ENCODE results near the gene AGAP9. TPM values are rescaled to one million over a fixed set of nuclear protein-coding genes. Genes with fewer than 3 reads are reported as not detected.
A peak's percentile ranks its signal among the peaks of the same experiment; 100 is the strongest.
"Not testable (repeated sequence)": the region's sequence is repeated elsewhere in the genome, so short reads cannot be mapped to it uniquely, and the experiment has no call there.

The AGAP9 gene
- total RNA-seq, 1 donor from 2014 or later: 23.7 TPM

DNA sequence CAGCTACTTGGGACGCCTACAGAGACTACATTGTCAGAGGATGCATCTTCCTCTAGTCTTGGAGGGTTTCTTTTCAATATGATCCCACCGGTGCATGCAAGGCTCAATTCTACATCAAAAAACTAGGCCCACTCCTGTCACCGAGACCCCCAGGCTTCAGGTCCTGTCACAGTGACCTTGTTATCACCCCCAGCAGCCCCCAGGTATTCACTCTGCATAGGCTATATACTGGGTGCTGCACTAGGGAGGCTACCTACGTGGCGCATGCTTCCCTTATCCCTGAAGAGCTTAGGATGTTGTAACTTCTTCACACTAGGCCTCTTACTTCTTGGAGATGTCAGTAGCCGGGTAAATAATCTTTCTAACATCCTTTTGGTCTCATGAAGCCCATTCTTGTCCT, 31.1 kb upstream of the AGAP9 start:
- H3K4me1 Mint-ChIP-seq (ENCODE audit: low read depth, unreplicated experiment): not testable (repeated sequence)

DNA sequence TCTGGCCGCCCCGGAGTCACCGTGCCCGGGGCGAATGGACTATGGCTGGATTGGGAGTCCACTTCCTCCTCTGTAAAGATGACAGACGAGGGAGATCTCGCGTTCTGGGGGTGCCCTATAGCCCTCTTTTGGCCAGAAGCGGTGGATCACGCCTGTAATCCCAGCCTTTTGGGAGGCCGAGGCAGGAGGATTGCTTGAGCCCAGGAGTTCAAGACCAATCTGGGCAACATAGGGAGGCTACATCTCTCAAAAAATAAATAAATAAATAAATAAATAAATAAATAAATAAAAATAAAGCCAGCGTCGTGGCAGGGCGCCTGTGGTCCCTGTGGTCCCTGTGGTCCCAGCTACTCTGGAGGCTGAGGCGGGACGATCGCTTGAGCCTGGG, 30.4 kb upstream of the AGAP9 start:
- peak overlapping the region; percentile 80 for H3K27ac Mint-ChIP-seq (ENCODE audit: unreplicated experiment)
- H3K27me3 Mint-ChIP-seq (ENCODE audit: unreplicated experiment); H3K9me3 Mint-ChIP-seq (ENCODE audit: unreplicated experiment); H3K4me1 Mint-ChIP-seq (ENCODE audit: low read depth, unreplicated experiment); H3K36me3 Mint-ChIP-seq (ENCODE audit: unreplicated experiment): not testable (repeated sequence)
- H3K4me3 Mint-ChIP-seq (ENCODE audit: unreplicated experiment): peak overlapping the region; percentile 79
- DNase-seq: peak; percentile 20

More for the DNA sequence above, 31.1 kb upstream of the AGAP9 start:
- not testable (repeated sequence) for H3K27me3 Mint-ChIP-seq (ENCODE audit: unreplicated experiment); H3K9me3 Mint-ChIP-seq (ENCODE audit: unreplicated experiment); H3K4me3 Mint-ChIP-seq (ENCODE audit: unreplicated experiment); H3K36me3 Mint-ChIP-seq (ENCODE audit: unreplicated experiment); DNase-seq; H3K27ac Mint-ChIP-seq (ENCODE audit: unreplicated experiment)

DNA sequence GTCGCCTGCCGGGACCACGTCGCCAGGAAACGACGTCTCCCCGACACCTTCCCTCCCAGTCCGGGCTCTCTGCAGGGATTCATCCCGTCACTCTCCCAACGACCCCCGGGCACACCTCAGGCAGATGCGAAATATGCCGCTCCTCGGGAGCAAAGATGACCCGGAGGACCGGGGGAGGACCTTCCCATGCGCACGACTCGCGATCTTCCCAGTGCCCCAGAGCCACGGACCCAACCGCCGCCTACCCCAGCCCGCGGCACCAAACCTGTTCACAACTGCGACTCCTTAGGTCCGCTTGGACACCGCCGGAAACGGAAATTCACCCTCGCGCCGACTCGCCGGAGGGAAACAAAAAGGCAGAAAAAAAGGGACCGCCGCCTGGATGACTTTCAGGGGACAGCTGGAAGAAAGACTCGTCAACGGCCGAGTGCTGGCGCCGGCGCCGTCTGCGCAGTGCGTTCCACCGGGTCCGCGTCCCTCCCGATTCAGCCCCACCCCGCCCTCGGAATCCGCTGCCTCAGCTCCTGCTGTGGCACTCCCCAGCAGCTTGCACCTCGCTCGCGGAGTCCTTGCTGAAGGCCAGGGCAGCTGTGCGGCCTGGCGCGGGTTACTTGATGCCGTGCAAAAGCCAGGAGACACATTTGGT, 29.9 kb upstream of the AGAP9 start:
- H3K4me1 Mint-ChIP-seq (ENCODE audit: low read depth, unreplicated experiment); H3K9me3 Mint-ChIP-seq (ENCODE audit: unreplicated experiment); H3K27me3 Mint-ChIP-seq (ENCODE audit: unreplicated experiment); H3K36me3 Mint-ChIP-seq (ENCODE audit: unreplicated experiment): not testable (repeated sequence)
- H3K4me3 Mint-ChIP-seq (ENCODE audit: unreplicated experiment): peak overlapping the region; percentile 96
- DNase-seq: peak; percentile 92
- peak overlapping the region; percentile 98 for H3K27ac Mint-ChIP-seq (ENCODE audit: unreplicated experiment)

DNA sequence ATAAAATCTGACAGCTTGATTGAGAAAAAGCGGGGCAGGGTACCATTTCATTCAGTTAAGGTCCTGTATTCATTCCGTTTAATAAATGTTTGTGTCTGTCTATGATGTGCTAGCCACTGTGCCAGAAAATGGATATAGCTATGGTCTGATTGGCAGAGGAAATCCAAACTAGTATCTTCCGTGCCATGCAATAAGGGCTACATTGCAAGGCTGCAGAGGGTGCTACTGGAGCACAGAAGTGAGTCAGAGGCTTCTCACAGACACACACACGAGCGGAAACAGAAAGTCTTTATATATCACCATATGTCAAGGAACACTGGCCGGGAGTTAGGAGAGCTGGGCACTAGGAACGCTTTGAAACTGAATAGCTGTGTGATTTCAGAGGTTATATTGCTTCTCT, 29.3 kb upstream of the AGAP9 start:
- H3K4me3 Mint-ChIP-seq (ENCODE audit: unreplicated experiment): peak overlapping the region; percentile 96
- not testable (repeated sequence) for H3K27me3 Mint-ChIP-seq (ENCODE audit: unreplicated experiment); H3K9me3 Mint-ChIP-seq (ENCODE audit: unreplicated experiment)

DNA sequence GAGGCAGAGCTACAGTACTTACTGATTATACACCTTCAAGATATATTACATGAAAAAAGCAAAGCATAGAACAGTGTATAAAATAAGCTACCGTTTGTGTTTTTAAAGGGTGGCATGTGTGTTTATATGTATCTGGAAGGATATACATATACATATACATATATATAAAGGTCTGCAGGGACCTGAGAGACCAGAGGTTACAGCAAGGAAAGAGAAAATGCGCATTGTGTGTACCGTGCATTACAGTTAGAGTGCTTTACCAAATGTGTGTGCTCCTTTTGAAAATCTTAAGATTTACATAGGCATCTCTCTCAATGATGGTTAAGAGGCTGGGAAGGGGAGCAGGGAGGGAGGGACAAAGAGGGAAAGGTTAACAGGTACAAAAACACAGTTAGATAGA, 23.8 kb upstream of the AGAP9 start:
- H3K4me3 Mint-ChIP-seq (ENCODE audit: unreplicated experiment); DNase-seq; H3K27ac Mint-ChIP-seq (ENCODE audit: unreplicated experiment); H3K4me1 Mint-ChIP-seq (ENCODE audit: low read depth, unreplicated experiment); H3K36me3 Mint-ChIP-seq (ENCODE audit: unreplicated experiment); H3K27me3 Mint-ChIP-seq (ENCODE audit: unreplicated experiment); H3K9me3 Mint-ChIP-seq (ENCODE audit: unreplicated experiment): not testable (repeated sequence)

More for the DNA sequence above, 29.3 kb upstream of the AGAP9 start:
- H3K27ac Mint-ChIP-seq (ENCODE audit: unreplicated experiment): peak overlapping the region; percentile 98
- DNase-seq; H3K36me3 Mint-ChIP-seq (ENCODE audit: unreplicated experiment); H3K4me1 Mint-ChIP-seq (ENCODE audit: low read depth, unreplicated experiment): not testable (repeated sequence)

DNA sequence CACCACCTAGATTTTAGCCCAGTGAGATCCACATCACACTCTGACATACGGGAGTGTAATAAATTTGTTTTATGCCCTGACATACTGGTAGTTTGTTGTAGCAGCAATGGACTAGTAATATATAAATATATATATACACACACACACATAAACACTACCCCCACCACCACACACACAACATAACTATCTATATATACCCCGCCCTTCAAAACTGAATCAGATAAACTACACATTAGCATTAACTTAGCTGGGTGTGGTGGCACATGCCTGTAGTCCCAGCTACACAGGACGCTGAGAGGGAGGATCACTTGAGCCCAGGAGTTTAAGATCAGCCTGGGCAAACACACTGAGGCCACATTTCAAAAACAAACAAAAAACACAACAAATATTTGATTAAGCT, 13.0 kb upstream of the AGAP9 start:
- H3K4me1 Mint-ChIP-seq (ENCODE audit: low read depth, unreplicated experiment): not testable (repeated sequence)

DNA sequence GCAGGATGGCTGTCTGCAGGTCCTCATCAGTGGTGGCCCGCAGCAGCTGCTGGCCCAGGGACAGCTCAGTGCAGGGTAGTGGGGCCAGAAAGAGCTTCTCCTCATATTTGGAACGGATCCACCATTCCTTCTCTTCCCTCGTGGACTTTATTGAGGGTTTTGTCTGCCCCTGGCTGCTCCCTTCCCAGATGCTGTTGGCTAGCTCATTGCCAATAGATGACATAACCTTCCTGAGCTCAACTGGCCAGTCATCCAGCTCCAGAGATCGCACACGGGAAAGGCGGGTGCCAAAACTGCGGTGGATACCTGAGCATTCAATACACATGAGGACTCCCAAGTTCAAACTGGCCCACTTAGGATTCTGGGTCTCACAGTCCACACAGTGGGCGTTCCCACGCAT, 21.1 kb downstream of the AGAP9 start:
- DNase-seq; H3K27ac Mint-ChIP-seq (ENCODE audit: unreplicated experiment); H3K4me1 Mint-ChIP-seq (ENCODE audit: low read depth, unreplicated experiment); H3K9me3 Mint-ChIP-seq (ENCODE audit: unreplicated experiment); H3K4me3 Mint-ChIP-seq (ENCODE audit: unreplicated experiment); H3K27me3 Mint-ChIP-seq (ENCODE audit: unreplicated experiment); H3K36me3 Mint-ChIP-seq (ENCODE audit: unreplicated experiment): not testable (repeated sequence)

More for the DNA sequence above, 13.0 kb upstream of the AGAP9 start:
- DNase-seq; H3K27me3 Mint-ChIP-seq (ENCODE audit: unreplicated experiment); H3K9me3 Mint-ChIP-seq (ENCODE audit: unreplicated experiment); H3K4me3 Mint-ChIP-seq (ENCODE audit: unreplicated experiment); H3K27ac Mint-ChIP-seq (ENCODE audit: unreplicated experiment); H3K36me3 Mint-ChIP-seq (ENCODE audit: unreplicated experiment): not testable (repeated sequence)

DNA sequence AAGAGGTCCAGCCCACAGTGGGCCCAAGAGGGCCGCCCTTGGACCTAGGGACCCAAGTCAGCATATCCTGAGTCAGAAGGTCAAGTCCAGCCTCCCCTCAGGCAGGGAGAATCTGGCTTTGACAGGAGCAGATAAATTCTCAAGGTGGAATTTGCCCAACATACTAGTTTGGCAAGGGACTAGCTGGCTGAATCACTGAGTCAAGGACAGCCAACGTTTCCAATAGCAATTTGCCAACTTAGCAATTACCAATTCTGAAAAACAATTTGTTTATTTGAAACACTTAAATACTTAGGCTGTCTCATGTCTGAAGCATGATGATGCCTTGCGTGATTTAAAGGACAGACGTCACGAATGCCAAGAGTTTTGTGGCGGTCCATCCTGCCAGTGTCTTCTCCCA, 29.2 kb downstream of the AGAP9 start:
- H3K4me1 Mint-ChIP-seq (ENCODE audit: low read depth, unreplicated experiment); DNase-seq; H3K27me3 Mint-ChIP-seq (ENCODE audit: unreplicated experiment); H3K36me3 Mint-ChIP-seq (ENCODE audit: unreplicated experiment); H3K27ac Mint-ChIP-seq (ENCODE audit: unreplicated experiment); H3K4me3 Mint-ChIP-seq (ENCODE audit: unreplicated experiment); H3K9me3 Mint-ChIP-seq (ENCODE audit: unreplicated experiment): not testable (repeated sequence)

DNA sequence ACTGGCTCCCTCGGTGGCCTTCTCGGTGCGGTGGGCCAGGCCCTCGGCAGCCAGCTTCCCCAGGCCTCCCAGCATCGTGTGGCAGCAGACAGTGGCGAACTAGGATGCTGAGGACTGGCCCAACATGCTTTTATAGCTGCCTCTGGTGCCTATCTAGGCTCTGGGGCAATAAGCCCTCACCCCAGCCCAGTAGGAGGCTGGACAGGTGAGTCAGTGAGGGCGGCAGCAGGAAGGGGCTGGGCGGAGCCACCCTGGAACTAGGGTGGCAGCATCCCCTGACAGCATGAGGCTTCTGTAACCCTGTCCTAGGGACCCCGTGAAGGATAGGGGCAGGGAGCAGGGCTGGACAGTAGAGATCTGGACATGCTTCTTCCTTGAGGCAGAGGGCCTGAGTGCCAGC, 31.8 kb downstream of the AGAP9 start, which contains the start of gene FAM25G:
Gene FAM25G, minus strand, starts transcription at position 101 of the 400 bp plus-strand sequence. Its CDS starts 26 bp downstream, at position 75.
- H3K9me3 Mint-ChIP-seq (ENCODE audit: unreplicated experiment); DNase-seq; H3K36me3 Mint-ChIP-seq (ENCODE audit: unreplicated experiment); H3K27me3 Mint-ChIP-seq (ENCODE audit: unreplicated experiment); H3K4me3 Mint-ChIP-seq (ENCODE audit: unreplicated experiment); H3K4me1 Mint-ChIP-seq (ENCODE audit: low read depth, unreplicated experiment); H3K27ac Mint-ChIP-seq (ENCODE audit: unreplicated experiment): not testable (repeated sequence)

DNA sequence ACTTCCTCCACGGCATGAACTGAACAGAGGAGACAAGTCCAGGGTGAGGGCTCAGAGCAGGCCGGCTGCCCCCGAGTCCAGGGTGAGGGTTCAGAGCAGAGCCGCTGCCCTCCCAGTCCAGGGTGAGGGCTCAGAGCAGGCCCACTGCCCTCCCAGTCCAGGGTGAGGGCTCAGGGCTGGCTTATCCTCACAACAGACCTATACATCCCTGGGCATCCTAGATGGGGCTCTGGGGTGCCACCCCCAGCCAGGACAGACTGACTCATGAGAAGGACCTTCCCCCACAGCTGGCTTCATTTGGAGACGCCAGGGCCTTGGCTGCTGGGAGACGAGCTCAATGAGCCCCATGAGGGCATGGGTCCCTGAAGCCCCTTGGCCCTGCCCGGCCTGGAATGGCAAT, 33.8 kb downstream of the AGAP9 start:
- H3K4me3 Mint-ChIP-seq (ENCODE audit: unreplicated experiment); H3K36me3 Mint-ChIP-seq (ENCODE audit: unreplicated experiment); H3K4me1 Mint-ChIP-seq (ENCODE audit: low read depth, unreplicated experiment); DNase-seq; H3K9me3 Mint-ChIP-seq (ENCODE audit: unreplicated experiment); H3K27ac Mint-ChIP-seq (ENCODE audit: unreplicated experiment); H3K27me3 Mint-ChIP-seq (ENCODE audit: unreplicated experiment): not testable (repeated sequence)

DNA sequence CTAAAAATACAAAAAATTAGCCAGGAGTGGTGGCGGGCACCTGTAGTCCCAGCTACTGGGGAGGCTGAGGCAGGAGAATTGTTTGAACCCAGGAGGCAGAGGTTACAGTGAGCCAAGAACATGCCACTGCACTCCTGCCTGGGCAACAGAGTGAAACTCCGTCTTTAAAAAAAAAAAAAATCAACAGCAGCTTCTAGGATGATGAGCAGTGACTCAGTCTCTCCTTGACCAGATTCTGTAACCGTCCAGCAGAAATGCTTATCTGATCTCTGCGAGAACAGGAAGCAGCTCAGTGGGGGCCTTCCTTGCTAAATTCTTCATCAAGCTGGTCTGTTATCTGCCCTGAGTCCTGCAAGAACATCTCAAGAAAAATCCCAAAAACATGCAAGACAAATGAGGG, 37.5 kb downstream of the AGAP9 start:
- H3K36me3 Mint-ChIP-seq (ENCODE audit: unreplicated experiment); H3K4me3 Mint-ChIP-seq (ENCODE audit: unreplicated experiment); H3K9me3 Mint-ChIP-seq (ENCODE audit: unreplicated experiment); H3K27ac Mint-ChIP-seq (ENCODE audit: unreplicated experiment); H3K4me1 Mint-ChIP-seq (ENCODE audit: low read depth, unreplicated experiment); H3K27me3 Mint-ChIP-seq (ENCODE audit: unreplicated experiment); DNase-seq: not testable (repeated sequence)

DNA sequence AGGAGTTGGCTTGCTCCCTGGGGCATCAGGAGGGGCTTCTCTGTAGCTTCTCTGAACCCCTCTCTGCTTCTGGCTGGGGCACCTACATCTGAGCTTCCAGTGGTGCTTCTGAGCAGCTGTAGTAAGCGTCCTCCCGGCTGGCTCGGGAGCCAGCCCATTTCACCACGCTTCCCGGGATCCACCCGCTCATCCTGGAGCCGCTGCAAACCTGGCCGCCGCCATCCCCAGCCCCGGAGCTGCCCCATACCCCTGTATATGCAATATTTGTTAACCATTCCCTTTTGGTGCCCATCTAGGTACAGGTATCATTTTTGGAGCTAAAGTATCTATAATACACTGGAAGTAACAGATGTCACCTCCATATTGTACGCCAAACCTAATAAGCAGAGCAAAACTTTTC, 38.7 kb downstream of the AGAP9 start:
- H3K4me1 Mint-ChIP-seq (ENCODE audit: low read depth, unreplicated experiment); H3K4me3 Mint-ChIP-seq (ENCODE audit: unreplicated experiment); H3K27me3 Mint-ChIP-seq (ENCODE audit: unreplicated experiment); H3K9me3 Mint-ChIP-seq (ENCODE audit: unreplicated experiment); H3K36me3 Mint-ChIP-seq (ENCODE audit: unreplicated experiment); DNase-seq; H3K27ac Mint-ChIP-seq (ENCODE audit: unreplicated experiment): not testable (repeated sequence)

DNA sequence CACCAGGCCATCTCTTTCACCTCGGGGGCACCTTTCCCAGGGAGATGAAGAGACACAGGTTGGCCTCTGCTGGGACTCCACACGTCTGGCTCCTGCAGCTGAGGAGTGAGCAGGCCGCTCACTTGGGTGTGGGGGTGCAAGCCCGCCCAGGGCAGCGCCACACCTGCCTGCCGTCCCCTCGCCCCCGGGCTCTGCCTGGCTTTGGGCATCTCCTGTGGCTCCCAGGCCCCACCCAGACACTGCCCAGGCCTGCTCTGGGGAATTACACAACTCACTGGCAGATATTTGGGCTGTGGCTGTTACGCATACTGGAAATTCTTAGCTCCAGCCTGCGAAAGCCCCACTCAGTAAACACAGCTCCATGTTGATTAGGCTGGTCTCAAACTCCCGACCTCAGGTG, 39.5 kb downstream of the AGAP9 start, which contains the start of gene ANXA8:
Gene ANXA8, minus strand, starts transcription at position 193 of the 400 bp plus-strand sequence. Its CDS starts 182 bp downstream, at position 11.
- not testable (repeated sequence) for DNase-seq; H3K4me1 Mint-ChIP-seq (ENCODE audit: low read depth, unreplicated experiment); H3K9me3 Mint-ChIP-seq (ENCODE audit: unreplicated experiment); H3K27me3 Mint-ChIP-seq (ENCODE audit: unreplicated experiment); H3K4me3 Mint-ChIP-seq (ENCODE audit: unreplicated experiment); H3K36me3 Mint-ChIP-seq (ENCODE audit: unreplicated experiment); H3K27ac Mint-ChIP-seq (ENCODE audit: unreplicated experiment)

All from glutamatergic neuron (in vitro differentiated cells).